Ovary (tissue), 3 donors: ENCODE data around the gene MED27.

ENCODE experiments used
- CTCF ChIP-seq, 3 donors: fragments of 450-650 bp in 2 of 3; fragments of 200-600 bp in 1 of 3; IDR thresholded peaks; one replicate each; pipeline versions ENCODE4 v1.5.1 to v1.8.0; 2016 to 2022; ENCODE audit warnings: antibody characterized with exemption in 3 of 3, mild to moderate bottlenecking in 1 of 3
- EP300 ChIP-seq: sonication (generic); formaldehyde crosslinking; IDR thresholded peaks from one replicate; pipeline ENCODE4 v1.6.1; 2017; ENCODE audit warnings: antibody characterized with exemption
- POLR2A ChIP-seq: fragments of 450-650 bp; IDR thresholded peaks from one replicate; pipeline ENCODE4 v1.6.1; 2017; ENCODE audit warnings: antibody characterized with exemption, mild to moderate bottlenecking, moderate library complexity
- donor health status: DM: no; HTN: no; CAD: no.

GRCh38 chr9:131886826-131887225, 192.8 kb downstream of the MED27 start:
- TF ChIP-seq POLR2A (no peak), CTCF (IDR thresholded peaks at IDR 0.05) (no peak), EP300 (no peak)
